Activated B cell treated with CpG ODN at 0.5 μM for 24 hours (primary cell): ENCODE results near the gene WNK2. TPM values are rescaled to one million over a fixed set of nuclear protein-coding genes. Genes with fewer than 3 reads are reported as not detected.
A peak's percentile ranks its signal among the peaks of the same experiment; 100 is the strongest.

Source experiments
- ATAC-seq: fragments of 200-7000 bp; cut with Tn5 transposase; one replicate; pipeline ENCODE4 v1.10.0; 2021; ENCODE audit warnings: low read depth, mild to moderate bottlenecking, moderate library complexity
- CTCF ChIA-PET: fragments of 350-600 bp; sonication (Branson Sonifier 250); formaldehyde crosslinking; loops from one replicate; lab custom pipeline; 2021; ENCODE audit warnings: antibody characterized with exemption; lab: Charles Lee
- POLR2A ChIA-PET: fragments of 350-600 bp; sonication (Branson Sonifier 250); formaldehyde crosslinking; loops from one replicate; lab custom pipeline; 2021; ENCODE audit warnings: antibody characterized with exemption; lab: Charles Lee
- DNase-seq: peaks from one replicate; pipeline ENCODE4 v3.0.0; 2022
- H3K27ac Mint-ChIP-seq: one replicate; pipeline ENCODE4 v1.8.0; 2020; ENCODE audit warnings: mixed read lengths
- H3K27me3 Mint-ChIP-seq: one replicate; pipeline ENCODE4 v1.8.0; 2021; ENCODE audit warnings: mixed read lengths
- H3K36me3 Mint-ChIP-seq: one replicate; pipeline ENCODE4 v1.8.0; 2021; ENCODE audit warnings: low read depth, mixed read lengths
- H3K4me1 Mint-ChIP-seq: one replicate; pipeline ENCODE4 v1.8.0; 2021; ENCODE audit warnings: mixed read lengths
- H3K4me3 Mint-ChIP-seq: one replicate; pipeline ENCODE4 v1.8.0; 2020; ENCODE audit warnings: mild to moderate bottlenecking, mixed read lengths
- H3K9me3 Mint-ChIP-seq: one replicate; pipeline ENCODE4 v1.8.0; 2020; ENCODE audit warnings: mixed read lengths
- intact Hi-C: fragments of 100-400 bp; cut with micrococcal nuclease; formaldehyde crosslinking; loops from one replicate; pipeline ENCODE4 v1.15.1; 2024
- total RNA-seq: library from RNA; stranded (reverse); gene quantifications from 2 replicates; pipeline ENCODE4 v1.2.3, GENCODE V29; 2022
- TF ChIP-seq, protein P1 (sequence below): fragments of 200-600 bp; IDR thresholded peaks from one replicate; pipeline ENCODE4 v1.8.0; 2022; ENCODE audit warnings: antibody characterized with exemption, mild to moderate bottlenecking

The WNK2 gene
- total RNA-seq, 1 donor from 2014 or later, result 0.24 TPM

DNA sequence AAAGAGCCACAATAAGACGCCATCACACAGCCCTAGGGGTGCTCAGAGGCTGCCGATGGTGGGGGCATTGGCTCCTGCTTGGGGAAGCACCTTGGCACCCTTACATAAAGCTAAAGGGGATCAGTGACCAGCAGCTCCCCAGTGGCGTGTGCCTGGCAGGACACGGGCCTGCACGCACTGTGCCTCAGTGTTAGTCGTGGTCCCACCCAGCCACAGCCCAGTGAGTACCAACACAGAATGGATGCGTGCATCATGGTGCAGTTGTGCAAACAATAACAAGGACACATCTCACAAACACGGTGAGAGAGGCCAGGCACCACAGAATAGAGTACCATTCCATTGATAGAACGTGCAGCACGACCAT is 103.2 kb downstream of the WNK2 start:
- no peaks in the 10 kb centered on the region for H3K36me3 Mint-ChIP-seq
- peaks cover 15% of the 10 kb centered on the region for H3K4me1 Mint-ChIP-seq
- no peak for ATAC-seq
- intact Hi-C loops, result no loop called here
- ChIA-PET CTCF (no interaction called here), POLR2A (no interaction called here)
- TF ChIP-seq, protein P1, sequence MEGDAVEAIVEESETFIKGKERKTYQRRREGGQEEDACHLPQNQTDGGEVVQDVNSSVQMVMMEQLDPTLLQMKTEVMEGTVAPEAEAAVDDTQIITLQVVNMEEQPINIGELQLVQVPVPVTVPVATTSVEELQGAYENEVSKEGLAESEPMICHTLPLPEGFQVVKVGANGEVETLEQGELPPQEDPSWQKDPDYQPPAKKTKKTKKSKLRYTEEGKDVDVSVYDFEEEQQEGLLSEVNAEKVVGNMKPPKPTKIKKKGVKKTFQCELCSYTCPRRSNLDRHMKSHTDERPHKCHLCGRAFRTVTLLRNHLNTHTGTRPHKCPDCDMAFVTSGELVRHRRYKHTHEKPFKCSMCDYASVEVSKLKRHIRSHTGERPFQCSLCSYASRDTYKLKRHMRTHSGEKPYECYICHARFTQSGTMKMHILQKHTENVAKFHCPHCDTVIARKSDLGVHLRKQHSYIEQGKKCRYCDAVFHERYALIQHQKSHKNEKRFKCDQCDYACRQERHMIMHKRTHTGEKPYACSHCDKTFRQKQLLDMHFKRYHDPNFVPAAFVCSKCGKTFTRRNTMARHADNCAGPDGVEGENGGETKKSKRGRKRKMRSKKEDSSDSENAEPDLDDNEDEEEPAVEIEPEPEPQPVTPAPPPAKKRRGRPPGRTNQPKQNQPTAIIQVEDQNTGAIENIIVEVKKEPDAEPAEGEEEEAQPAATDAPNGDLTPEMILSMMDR, result no peak
- no peak for DNase-seq
- H3K9me3 Mint-ChIP-seq, result peaks cover 2% of the 10 kb centered on the region
- no peak overlapping the region for H3K4me3 Mint-ChIP-seq
- H3K27ac Mint-ChIP-seq, result no peak overlapping the region
- peaks cover 33% of the 10 kb centered on the region for H3K27me3 Mint-ChIP-seq

DNA sequence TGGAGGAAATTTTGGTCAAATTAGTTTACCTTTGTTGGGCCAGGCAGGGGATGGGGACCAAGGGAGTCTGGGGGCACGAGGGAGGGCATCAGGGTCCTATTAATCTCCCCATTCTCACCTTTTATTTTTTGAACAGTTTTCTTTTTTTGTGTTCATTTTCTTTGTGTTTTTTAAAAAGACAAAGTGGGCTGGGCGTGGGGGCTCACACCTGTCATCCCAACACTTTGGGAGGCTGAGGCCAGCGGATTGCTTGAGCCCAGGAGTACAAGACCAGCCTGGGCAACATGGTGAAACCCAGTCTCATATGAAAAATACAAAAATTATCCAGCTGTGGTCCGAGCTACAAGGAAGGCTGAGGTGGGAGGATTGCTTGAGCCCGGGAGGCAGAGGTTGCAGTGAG is 103.7 kb downstream of the WNK2 start:
- Mint-ChIP-seq H3K36me3 (no peaks in the 10 kb centered on the region), H3K4me3 (no peak overlapping the region), H3K27me3 (peaks cover 30% of the 10 kb centered on the region), H3K9me3 (peaks cover 2% of the 10 kb centered on the region), H3K4me1 (peaks cover 15% of the 10 kb centered on the region), H3K27ac (no peak overlapping the region)
- intact Hi-C loops, result no loop called here
- POLR2A ChIA-PET, result no interaction called here
- TF ChIP-seq, protein P1, result no peak
- CTCF ChIA-PET, result interaction anchor here (1.1 kb wide), 1 partner anchor 15 kb away, joined by 3 read pairs; no protein-coding TSS in a partner anchor
- ATAC-seq (no peak), DNase-seq (no peak)

DNA sequence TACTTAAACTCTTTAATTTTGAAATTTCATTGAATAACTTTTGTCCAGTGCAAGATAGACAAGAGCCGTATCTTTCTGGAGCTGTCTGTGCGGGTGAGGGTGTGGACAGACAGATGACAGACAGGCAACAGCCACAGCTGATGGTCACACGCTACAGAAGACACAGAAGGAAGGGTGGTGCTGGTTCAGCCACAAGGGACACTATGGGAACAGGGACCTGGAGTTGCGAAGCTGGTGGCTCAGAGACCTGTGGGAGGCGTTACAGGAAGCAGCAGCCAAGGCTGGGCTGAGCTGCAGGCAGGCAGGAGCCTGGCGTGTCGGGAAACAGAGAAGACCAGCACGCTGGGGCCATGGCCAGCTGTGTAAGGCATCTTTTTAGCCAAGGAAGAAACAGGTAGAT is 104.4 kb downstream of the WNK2 start:
- Mint-ChIP-seq H3K27ac (peak overlapping the region; percentile 4), H3K4me3 (no peak overlapping the region), H3K27me3 (peaks cover 25% of the 10 kb centered on the region), H3K36me3 (no peaks in the 10 kb centered on the region), H3K9me3 (peaks cover 2% of the 10 kb centered on the region), H3K4me1 (peaks cover 15% of the 10 kb centered on the region)
- ATAC-seq, result no peak
- ChIA-PET POLR2A (no interaction called here), CTCF (interaction anchor here (1.1 kb wide), 1 partner anchor 14 kb away, joined by 3 read pairs; no protein-coding TSS in a partner anchor)
- intact Hi-C loops, result no loop called here
- DNase-seq, result no peak
- TF ChIP-seq, protein P1, result no peak

DNA sequence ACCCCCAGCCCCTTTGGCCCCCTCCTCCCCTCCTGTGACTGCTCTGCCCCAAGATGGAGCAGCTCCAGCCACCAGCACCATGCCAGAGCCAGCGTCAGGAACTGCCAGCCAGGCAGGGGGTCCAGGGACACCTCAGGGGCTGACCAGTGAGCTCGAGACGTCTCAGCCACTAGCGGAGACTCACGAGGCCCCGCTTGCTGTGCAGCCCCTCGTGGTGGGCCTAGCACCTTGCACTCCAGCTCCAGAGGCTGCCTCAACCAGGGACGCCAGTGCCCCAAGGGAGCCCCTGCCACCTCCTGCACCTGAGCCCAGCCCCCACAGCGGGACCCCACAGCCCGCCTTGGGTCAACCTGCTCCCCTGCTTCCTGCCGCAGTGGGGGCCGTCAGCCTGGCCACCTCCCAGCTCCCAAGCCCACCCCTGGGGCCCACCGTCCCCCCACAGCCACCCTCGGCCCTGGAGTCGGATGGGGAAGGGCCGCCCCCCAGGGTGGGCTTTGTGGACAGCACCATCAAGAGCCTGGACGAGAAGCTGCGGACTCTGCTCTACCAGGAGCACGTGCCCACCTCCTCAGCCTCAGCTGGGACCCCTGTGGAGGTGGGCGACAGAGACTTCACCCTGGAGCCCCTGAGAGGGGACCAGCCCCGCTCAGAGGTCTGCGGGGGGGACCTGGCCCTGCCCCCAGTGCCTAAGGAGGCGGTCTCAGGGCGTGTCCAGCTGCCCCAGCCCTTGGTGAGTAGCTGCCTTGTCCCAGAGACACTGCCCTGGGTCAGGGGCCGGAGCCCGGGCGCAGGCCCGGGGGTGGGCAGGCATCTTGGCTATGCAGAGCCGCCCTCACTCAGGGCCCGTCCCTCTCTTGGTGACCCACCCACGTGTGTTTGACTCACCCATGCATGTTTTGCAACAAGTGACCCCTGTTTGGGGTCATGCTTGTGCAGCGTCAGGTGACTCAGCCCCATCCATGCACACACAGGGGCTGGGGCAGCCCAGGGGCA is 105.2 kb downstream of the WNK2 start:
- no peak for ATAC-seq
- DNase-seq, result no peak
- H3K4me1 Mint-ChIP-seq, result peaks cover 15% of the 10 kb centered on the region
- ChIA-PET CTCF (interaction anchor here (1.1 kb wide), 1 partner anchor 14 kb away, joined by 3 read pairs; no protein-coding TSS in a partner anchor), POLR2A (interaction anchor here (0.6 kb wide), 1 partner anchor 27 kb away, joined by 4 read pairs; no protein-coding TSS in a partner anchor)
- no peaks in the 10 kb centered on the region for H3K36me3 Mint-ChIP-seq
- TF ChIP-seq, protein P1, result no peak
- H3K27me3 Mint-ChIP-seq, result peaks cover 18% of the 10 kb centered on the region
- H3K9me3 Mint-ChIP-seq, result no peaks in the 10 kb centered on the region
- H3K27ac Mint-ChIP-seq, result no peak overlapping the region
- intact Hi-C loops, result no loop called here
- H3K4me3 Mint-ChIP-seq, result no peak overlapping the region
